GM19240 (cell line): ENCODE data around the gene TXNDC5.

Source experiments
- DNase-seq: peaks from one replicate; pipeline ENCODE4 v3.0.0; 2011; ENCODE audit warnings: low spot score; ENCODE audit not compliant: insufficient read length

Gene TXNDC5

GRCh38 chr6:7868926-7869325 is 41.7 kb downstream of the TXNDC5 start:
- no peak for DNase-seq

- no peak for DNase-seq
Measured at GRCh38 chr6:7866526-7866925, 44.1 kb downstream of the TXNDC5 start.

GRCh38 chr6:7865781-7866180 is 44.8 kb downstream of the TXNDC5 start:
- DNase-seq, result no peak

- no peak for DNase-seq
Measured at GRCh38 chr6:7859591-7859990, 51.0 kb downstream of the TXNDC5 start.

GRCh38 chr6:7851780-7852179 is 58.8 kb downstream of the TXNDC5 start:
- no peak for DNase-seq

GRCh38 chr6:7848229-7848628 is 62.4 kb downstream of the TXNDC5 start:
- no peak for DNase-seq

- no peak for DNase-seq
Measured at GRCh38 chr6:7846966-7847818, 63.4 kb downstream of the TXNDC5 start.

GRCh38 chr6:7841781-7842468 is 68.7 kb downstream of the TXNDC5 start:
- DNase-seq, result no peak

GRCh38 chr6:7836371-7837026 is 74.1 kb downstream of the TXNDC5 start:
- no peak for DNase-seq

- no peak for DNase-seq
Measured at GRCh38 chr6:7833751-7834070, 76.9 kb downstream of the TXNDC5 start.

- DNase-seq, result no peak
Measured at GRCh38 chr6:7832904-7833750, 77.5 kb downstream of the TXNDC5 start.
